HepG2 (cell line): Measurements from ENCODE around the gene TRPV2. TPM values are rescaled to one million over a fixed set of nuclear protein-coding genes. Genes with fewer than 3 reads are reported as not detected.

ENCODE experiments used
- ATAC-seq: fragments of 200-7000 bp; cut with Tn5 transposase; 3 replicates; pipeline ENCODE4 v1.9.1; 2020; ENCODE audit warnings: mild to moderate bottlenecking, moderate library complexity
- BruUV-seq: library from RNA; stranded (reverse); fragments of 400-500 nt; replicated peaks from 2 replicates; lab custom pipeline; 2021; lab: Mats Ljungman, UMichigan
- CTCF ChIA-PET: fragments of 300-600 bp; formaldehyde crosslinking; extraction: SDS; loops from one replicate; lab custom pipeline; 2021; ENCODE audit warnings: low total read pairs, inconsistent platforms, low intra/inter-chr PET ratio; lab: Yijun Ruan, JAX
- POLR2A ChIA-PET: fragments of 350-600 bp; sonication (Branson Sonifier 250); formaldehyde crosslinking; loops from one replicate; lab custom pipeline; 2020; ENCODE audit warnings: antibody characterized with exemption, inconsistent platforms; lab: Yijun Ruan, JAX
- DNase-seq: peaks from one replicate; pipeline ENCODE4 v3.0.0-alpha.2; 2015; ENCODE audit warnings: low spot score
- FAIRE-seq: peaks from 3 replicates; lab custom pipeline; 2011; peaks lifted over from hg19 to GRCh38; lab: Jason Lieb, UNC
- H2AFZ ChIP-seq: one replicate; pipeline ENCODE4 v1.6.1; 2011; ENCODE audit warnings: low read length, inconsistent platforms
- H3K27ac ChIP-seq: fragments of 300-600 bp; 3 replicates; pipeline ENCODE4 v1.8.0; 2011; ENCODE audit warnings: mixed run types, mild to moderate bottlenecking, mixed read lengths, low read length, inconsistent platforms; ENCODE audit not compliant: insufficient read depth; ENCODE audit errors: extremely low read length
- H3K27me3 ChIP-seq, 2 experiments: fragments of 200-600 bp in 1 of 2; 2 replicates in 1 of 2; 3 replicates in 1 of 2; pipeline versions ENCODE4 v1.6.0 to v1.8.0; 2011; ENCODE audit warnings: low read length in 2 of 2, mild to moderate bottlenecking in 2 of 2, moderate library complexity in 2 of 2, inconsistent platforms in 1 of 2; ENCODE audit not compliant: insufficient read depth in 2 of 2, control insufficient read depth in 1 of 2
- H3K36me3 ChIP-seq, 2 experiments: fragments of 200-600 bp in 1 of 2; replicated peaks in 1 of 2; 2 replicates in 1 of 2; 3 replicates in 1 of 2; pipeline versions ENCODE4 v1.5.1 to v1.8.0; 2011; ENCODE audit warnings: low read length in 2 of 2, inconsistent platforms in 1 of 2; ENCODE audit not compliant: insufficient read depth in 2 of 2, control insufficient read depth in 1 of 2
- H3K4me1 ChIP-seq: 2 replicates; pipeline ENCODE4 v1.5.1; 2012; ENCODE audit warnings: low read length, inconsistent platforms; ENCODE audit not compliant: insufficient read depth
- H3K4me2 ChIP-seq: 2 replicates; pipeline ENCODE4 v1.6.0; 2011; ENCODE audit warnings: low read depth, low read length, inconsistent platforms
- H3K4me3 ChIP-seq, 3 experiments: fragments of 200-600 bp in 1 of 3; sonication (generic), shearing (Covaris generic) in 1 of 3; replicated peaks in 1 of 3; 2 replicates each; pipeline ENCODE4 v1.5.1; 2011 to 2016; ENCODE audit warnings: low read length in 3 of 3, inconsistent platforms in 2 of 3, low read depth in 2 of 3, mild to moderate bottlenecking in 2 of 3, control low read depth in 1 of 3, mixed read lengths in 1 of 3; ENCODE audit not compliant: insufficient read depth in 1 of 3
- H3K79me2 ChIP-seq: one replicate; pipeline ENCODE4 v1.6.1; 2011; ENCODE audit warnings: low read length, inconsistent platforms; ENCODE audit not compliant: insufficient read depth
- H3K9ac ChIP-seq: 2 replicates; pipeline ENCODE4 v1.6.0; 2011; ENCODE audit warnings: mild to moderate bottlenecking, low read depth, low read length, inconsistent platforms; ENCODE audit not compliant: insufficient read depth
- H3K9me3 ChIP-seq: 2 replicates; pipeline ENCODE4 v1.5.1; 2012; ENCODE audit warnings: mild to moderate bottlenecking, low read length
- H4K20me1 ChIP-seq: 2 replicates; pipeline ENCODE4 v1.6.0; 2011; ENCODE audit warnings: inconsistent platforms, mild to moderate bottlenecking, low read length, moderate library complexity; ENCODE audit not compliant: insufficient read depth
- ESRRA ChIP-seq: sonication (generic); formaldehyde crosslinking; IDR thresholded peaks from 2 replicates; pipeline ENCODE4 v1.5.1; 2020; ENCODE audit warnings: mild to moderate bottlenecking, low read depth, missing genetic modification reagents
- KAT2B ChIP-seq: fragments of 150-350 bp; IDR thresholded peaks from 2 replicates; pipeline ENCODE4 v1.6.1; 2014; ENCODE audit warnings: low read depth, low read length, borderline replicate concordance
- NFIC ChIP-seq: IDR thresholded peaks from 2 replicates; pipeline ENCODE4 v1.6.1; 2012; ENCODE audit warnings: mild to moderate bottlenecking, low read length, inconsistent platforms
- PCBP2 ChIP-seq: fragments of 200-400 bp; formaldehyde crosslinking; optimal IDR thresholded peaks from 2 replicates; pipeline ENCODE3; 2018; ENCODE audit warnings: low read length, low read depth; ENCODE audit not compliant: poor library complexity, severe bottlenecking
- SNAPC2 ChIP-seq: sonication (generic); formaldehyde crosslinking; IDR thresholded peaks from 2 replicates; pipeline ENCODE4 v1.8.1; 2022; ENCODE audit warnings: mild to moderate bottlenecking, missing genetic modification reagents
- SP5 ChIP-seq: IDR thresholded peaks from 2 replicates; pipeline ENCODE4 v1.6.1; 2016; ENCODE audit warnings: low read depth, borderline replicate concordance
- ZMYM3 ChIP-seq: sonication (generic); formaldehyde crosslinking; IDR thresholded peaks from 2 replicates; pipeline ENCODE4 v1.5.1; 2020; ENCODE audit warnings: mild to moderate bottlenecking, missing genetic modification reagents
- ZNF180 ChIP-seq: sonication (generic); formaldehyde crosslinking; IDR thresholded peaks from 2 replicates; pipeline ENCODE4 v1.4.0; 2020; ENCODE audit warnings: low read depth, missing genetic modification reagents, borderline replicate concordance
- ZNF432 ChIP-seq: sonication (generic); formaldehyde crosslinking; IDR thresholded peaks from 2 replicates; pipeline ENCODE4 v1.5.0; 2020; ENCODE audit warnings: missing genetic modification reagents, mild to moderate bottlenecking, borderline replicate concordance
- ZNF546 ChIP-seq: sonication (generic); formaldehyde crosslinking; conservative IDR thresholded peaks from 2 replicates; pipeline ENCODE4 v1.8.1; 2023; ENCODE audit warnings: mild to moderate bottlenecking, missing genetic modification reagents
- ZNF567 ChIP-seq: sonication (generic); formaldehyde crosslinking; IDR thresholded peaks from 2 replicates; pipeline ENCODE4 v1.8.1; 2023; ENCODE audit warnings: mild to moderate bottlenecking, missing genetic modification reagents, borderline replicate concordance
- WGBS: methylation state at CpG from one replicate; pipeline ENCODE4 v1.1.6; 2017; ENCODE audit warnings: low lambda C conversion rate; 5-methylcytosine and 5-hydroxymethylcytosine counted together
- in situ Hi-C: cut with HindIII; loops from 2 replicates; pipeline ENCODE4 v1.10.0; 2017; ENCODE audit warnings: low pct_unique_long_range_greater_than_20kb; ENCODE audit not compliant: extremely low pct_ligation_motif_present
- intact Hi-C: fragments of 100-400 bp; cut with micrococcal nuclease; formaldehyde crosslinking; loops from one replicate; pipeline ENCODE4 v1.10.0; 2022; ENCODE audit not compliant: unreplicated experiment
- polyA plus RNA-seq, 8 experiments: library from polyadenylated mRNA; depleted of rRNA in 3 of 8; stranded (reverse) in 7 of 8; unstranded in 1 of 8; fragments of >200 nt; fragmentation: Illumina TruSeq in 4 of 8; extraction: Trizol in 4 of 8; gene quantifications; 2 replicates each; pipeline versions ENCODE4 v1.2.1 to v1.2.3, GENCODE V29; 2011 to 2016; ENCODE audit warnings: low read depth in 4 of 8, missing spikeins in 1 of 8, mixed read lengths in 1 of 8; ENCODE audit not compliant: insufficient read depth in 1 of 8
- total RNA-seq, 5 experiments: library from RNA; depleted of rRNA; stranded (reverse); fragments of >200 nt; fragmentation: Illumina TruSeq; extraction: Trizol; gene quantifications; 2 replicates each; pipeline ENCODE4 v1.2.3, GENCODE V29; 2016; ENCODE audit warnings: low read depth in 1 of 5
- TF ChIP-seq, protein P1 (sequence below), 2 experiments: fragments of 450-650 bp in 1 of 2; sonication (generic) in 1 of 2; formaldehyde crosslinking; IDR thresholded peaks; 2 replicates each; pipeline versions ENCODE4 v1.5.0 to v1.8.0; 2020 to 2022; ENCODE audit warnings: mild to moderate bottlenecking in 1 of 2, missing genetic modification reagents in 1 of 2
- TF ChIP-seq, protein P2 (sequence below): sonication (generic); formaldehyde crosslinking; IDR thresholded peaks from 2 replicates; pipeline ENCODE4 v1.8.0; 2022; ENCODE audit warnings: missing genetic modification reagents, mild to moderate bottlenecking, borderline replicate concordance
- TF ChIP-seq, protein P3 (sequence below): sonication (generic); formaldehyde crosslinking; IDR thresholded peaks from 2 replicates; pipeline ENCODE4 v1.4.0; 2020; ENCODE audit warnings: missing genetic modification reagents
- TF ChIP-seq, protein P4 (sequence below): sonication (generic); formaldehyde crosslinking; conservative IDR thresholded peaks from 2 replicates; pipeline ENCODE4 v1.4.0; 2020; ENCODE audit warnings: mild to moderate bottlenecking, missing genetic modification reagents, moderate library complexity

Gene TRPV2
- total and polyA plus RNA-seq, 2 of the 13 experiments (the other 11 are each of a cell fraction or from before 2014, with no cell fraction given), result 13.6 to 21.3 TPM

DNA sequence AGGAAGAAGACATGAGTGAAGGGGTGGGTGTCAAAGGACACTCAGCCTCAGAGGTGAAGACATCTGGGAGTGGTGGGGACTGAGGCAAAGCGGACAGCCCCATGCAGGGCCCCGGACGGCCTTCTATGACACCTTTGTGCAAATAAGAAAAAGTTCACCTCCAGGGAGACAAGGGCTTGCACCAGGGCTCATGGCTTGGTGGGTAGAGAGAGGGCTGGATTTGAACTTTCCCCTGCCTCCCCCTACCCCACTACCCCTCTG is 46.2 kb downstream of the TRPV2 start:
- H3K79me2 ChIP-seq, result no peaks in the 10 kb centered on the region
- no TSS peak for BruUV-seq
- FAIRE-seq (no peak), DNase-seq (no peak), ATAC-seq (no peak)
- TF ChIP-seq ESRRA (CRISPR knock-in tag) (no peak), KAT2B (no peak), ZNF546 (CRISPR knock-in tag) (no peak), ZNF180 (CRISPR knock-in tag) (peak; percentile 99; the same call in 1 of the 2 replicates), ZMYM3 (CRISPR knock-in tag) (peak; percentile 70), ZNF567 (CRISPR knock-in tag) (no peak), PCBP2 (no peak), SNAPC2 (CRISPR knock-in tag) (no peak), SP5 (no peak), ZNF432 (CRISPR knock-in tag) (no peak), NFIC (no peak)
- TF ChIP-seq, protein P1, sequence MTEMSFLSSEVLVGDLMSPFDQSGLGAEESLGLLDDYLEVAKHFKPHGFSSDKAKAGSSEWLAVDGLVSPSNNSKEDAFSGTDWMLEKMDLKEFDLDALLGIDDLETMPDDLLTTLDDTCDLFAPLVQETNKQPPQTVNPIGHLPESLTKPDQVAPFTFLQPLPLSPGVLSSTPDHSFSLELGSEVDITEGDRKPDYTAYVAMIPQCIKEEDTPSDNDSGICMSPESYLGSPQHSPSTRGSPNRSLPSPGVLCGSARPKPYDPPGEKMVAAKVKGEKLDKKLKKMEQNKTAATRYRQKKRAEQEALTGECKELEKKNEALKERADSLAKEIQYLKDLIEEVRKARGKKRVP (CRISPR knock-in tag; IDR thresholded peaks at IDR 0.05), result no peak
- TF ChIP-seq, protein P2, sequence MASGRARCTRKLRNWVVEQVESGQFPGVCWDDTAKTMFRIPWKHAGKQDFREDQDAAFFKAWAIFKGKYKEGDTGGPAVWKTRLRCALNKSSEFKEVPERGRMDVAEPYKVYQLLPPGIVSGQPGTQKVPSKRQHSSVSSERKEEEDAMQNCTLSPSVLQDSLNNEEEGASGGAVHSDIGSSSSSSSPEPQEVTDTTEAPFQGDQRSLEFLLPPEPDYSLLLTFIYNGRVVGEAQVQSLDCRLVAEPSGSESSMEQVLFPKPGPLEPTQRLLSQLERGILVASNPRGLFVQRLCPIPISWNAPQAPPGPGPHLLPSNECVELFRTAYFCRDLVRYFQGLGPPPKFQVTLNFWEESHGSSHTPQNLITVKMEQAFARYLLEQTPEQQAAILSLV, result no peak
- TF ChIP-seq, protein P3, sequence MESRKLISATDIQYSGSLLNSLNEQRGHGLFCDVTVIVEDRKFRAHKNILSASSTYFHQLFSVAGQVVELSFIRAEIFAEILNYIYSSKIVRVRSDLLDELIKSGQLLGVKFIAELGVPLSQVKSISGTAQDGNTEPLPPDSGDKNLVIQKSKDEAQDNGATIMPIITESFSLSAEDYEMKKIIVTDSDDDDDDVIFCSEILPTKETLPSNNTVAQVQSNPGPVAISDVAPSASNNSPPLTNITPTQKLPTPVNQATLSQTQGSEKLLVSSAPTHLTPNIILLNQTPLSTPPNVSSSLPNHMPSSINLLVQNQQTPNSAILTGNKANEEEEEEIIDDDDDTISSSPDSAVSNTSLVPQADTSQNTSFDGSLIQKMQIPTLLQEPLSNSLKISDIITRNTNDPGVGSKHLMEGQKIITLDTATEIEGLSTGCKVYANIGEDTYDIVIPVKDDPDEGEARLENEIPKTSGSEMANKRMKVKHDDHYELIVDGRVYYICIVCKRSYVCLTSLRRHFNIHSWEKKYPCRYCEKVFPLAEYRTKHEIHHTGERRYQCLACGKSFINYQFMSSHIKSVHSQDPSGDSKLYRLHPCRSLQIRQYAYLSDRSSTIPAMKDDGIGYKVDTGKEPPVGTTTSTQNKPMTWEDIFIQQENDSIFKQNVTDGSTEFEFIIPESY, result peak; percentile 18; the same call in 1 of the 2 replicates
- TF ChIP-seq, protein P4, sequence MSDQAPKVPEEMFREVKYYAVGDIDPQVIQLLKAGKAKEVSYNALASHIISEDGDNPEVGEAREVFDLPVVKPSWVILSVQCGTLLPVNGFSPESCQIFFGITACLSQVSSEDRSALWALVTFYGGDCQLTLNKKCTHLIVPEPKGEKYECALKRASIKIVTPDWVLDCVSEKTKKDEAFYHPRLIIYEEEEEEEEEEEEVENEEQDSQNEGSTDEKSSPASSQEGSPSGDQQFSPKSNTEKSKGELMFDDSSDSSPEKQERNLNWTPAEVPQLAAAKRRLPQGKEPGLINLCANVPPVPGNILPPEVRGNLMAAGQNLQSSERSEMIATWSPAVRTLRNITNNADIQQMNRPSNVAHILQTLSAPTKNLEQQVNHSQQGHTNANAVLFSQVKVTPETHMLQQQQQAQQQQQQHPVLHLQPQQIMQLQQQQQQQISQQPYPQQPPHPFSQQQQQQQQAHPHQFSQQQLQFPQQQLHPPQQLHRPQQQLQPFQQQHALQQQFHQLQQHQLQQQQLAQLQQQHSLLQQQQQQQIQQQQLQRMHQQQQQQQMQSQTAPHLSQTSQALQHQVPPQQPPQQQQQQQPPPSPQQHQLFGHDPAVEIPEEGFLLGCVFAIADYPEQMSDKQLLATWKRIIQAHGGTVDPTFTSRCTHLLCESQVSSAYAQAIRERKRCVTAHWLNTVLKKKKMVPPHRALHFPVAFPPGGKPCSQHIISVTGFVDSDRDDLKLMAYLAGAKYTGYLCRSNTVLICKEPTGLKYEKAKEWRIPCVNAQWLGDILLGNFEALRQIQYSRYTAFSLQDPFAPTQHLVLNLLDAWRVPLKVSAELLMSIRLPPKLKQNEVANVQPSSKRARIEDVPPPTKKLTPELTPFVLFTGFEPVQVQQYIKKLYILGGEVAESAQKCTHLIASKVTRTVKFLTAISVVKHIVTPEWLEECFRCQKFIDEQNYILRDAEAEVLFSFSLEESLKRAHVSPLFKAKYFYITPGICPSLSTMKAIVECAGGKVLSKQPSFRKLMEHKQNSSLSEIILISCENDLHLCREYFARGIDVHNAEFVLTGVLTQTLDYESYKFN (CRISPR knock-in tag), result 0 out of 2 replicates have a peak, but pooled peaks have one; percentile 37
- H3K27me3 ChIP-seq, result no peaks in the 10 kb centered on the region
- H2AFZ ChIP-seq, result no peak overlapping the region
- H3K4me1 ChIP-seq, result peaks cover 69% of the 10 kb centered on the region
- no peaks in the 10 kb centered on the region for H3K36me3 ChIP-seq
- H3K9me3 ChIP-seq, result no peaks in the 10 kb centered on the region
- ChIA-PET CTCF (no interaction called here), POLR2A (interaction anchor here (2.0 kb wide), 1 partner anchor 23 kb away, joined by 6 read pairs; no protein-coding TSS in a partner anchor)
- H3K4me2 ChIP-seq, result no peak overlapping the region; the same call in 1 of the 2 replicates
- intact Hi-C loops (no loop called here), in situ Hi-C loops (no loop called here)
- no peak overlapping the region for H3K4me3 ChIP-seq
- peaks cover 2% of the 10 kb centered on the region; the same call in 1 of the 2 replicates for H4K20me1 ChIP-seq
- H3K27ac ChIP-seq, result no peak overlapping the region
- WGBS, result 74% methylated on average over 3 of the region's 3 CpGs
- H3K9ac ChIP-seq, result no peak overlapping the region
